NB4 (cell line): ENCODE measurements around the gene WFDC10A.

Experiments used
- DNase-seq: peaks from one replicate; pipeline ENCODE4 v3.0.0; 2010; ENCODE audit warnings: low read depth
- H3K4me3 ChIP-seq: one replicate; pipeline ENCODE4 v1.5.1; 2011; ENCODE audit warnings: mild to moderate bottlenecking, low read depth, low read length, moderate library complexity
- MYC ChIP-seq: IDR thresholded peaks from 2 replicates; pipeline ENCODE4 v1.6.1; 2011; ENCODE audit warnings: low read depth, low read length
- POLR2A ChIP-seq: IDR thresholded peaks from 2 replicates; pipeline ENCODE4 v1.6.1; 2011; ENCODE audit warnings: mild to moderate bottlenecking; ENCODE audit not compliant: insufficient read length; ENCODE audit errors: extremely low read depth
- TF ChIP-seq, protein P1 (sequence below): IDR thresholded peaks from one replicate; pipeline ENCODE4 v1.5.1; 2012; ENCODE audit warnings: low read depth, low read length
- TF ChIP-seq, protein P2 (sequence below): IDR thresholded peaks from 2 replicates; pipeline ENCODE4 v1.6.1; 2011; ENCODE audit warnings: low read depth, low read length

Gene WFDC10A

DNA sequence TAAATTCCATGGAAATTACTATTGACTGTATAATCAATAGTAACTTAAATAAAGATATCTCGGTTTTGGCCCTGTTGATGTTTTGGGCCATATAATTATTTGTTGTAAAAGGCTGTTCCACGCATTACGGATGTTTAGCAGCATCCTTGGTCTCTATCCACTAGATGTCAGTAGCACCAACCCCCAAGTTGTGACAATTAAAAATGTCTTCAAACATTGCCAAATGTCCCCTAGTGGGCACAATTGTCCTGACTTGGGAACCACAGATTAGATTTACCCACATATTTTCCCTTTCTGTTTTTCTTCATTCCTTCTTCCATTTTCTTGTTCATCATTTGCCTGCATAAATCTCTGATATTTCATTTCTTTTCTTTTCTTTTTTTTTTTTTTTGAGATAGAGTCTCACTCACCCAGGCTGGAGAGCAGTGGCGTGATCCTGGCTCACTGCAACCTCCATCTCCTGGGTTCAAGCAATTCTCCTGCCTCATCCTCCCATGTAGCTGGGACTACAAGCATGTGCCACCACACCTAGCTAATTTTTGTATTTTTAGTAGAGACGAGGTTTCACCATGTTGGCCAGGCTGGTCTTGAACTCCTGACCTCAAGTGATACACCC is 36.9 kb upstream of the WFDC10A start:
- H3K4me3 ChIP-seq: no peak overlapping the region
- peak; percentile 85 for DNase-seq
- TF ChIP-seq POLR2A: no peak
- TF ChIP-seq, protein P1, sequence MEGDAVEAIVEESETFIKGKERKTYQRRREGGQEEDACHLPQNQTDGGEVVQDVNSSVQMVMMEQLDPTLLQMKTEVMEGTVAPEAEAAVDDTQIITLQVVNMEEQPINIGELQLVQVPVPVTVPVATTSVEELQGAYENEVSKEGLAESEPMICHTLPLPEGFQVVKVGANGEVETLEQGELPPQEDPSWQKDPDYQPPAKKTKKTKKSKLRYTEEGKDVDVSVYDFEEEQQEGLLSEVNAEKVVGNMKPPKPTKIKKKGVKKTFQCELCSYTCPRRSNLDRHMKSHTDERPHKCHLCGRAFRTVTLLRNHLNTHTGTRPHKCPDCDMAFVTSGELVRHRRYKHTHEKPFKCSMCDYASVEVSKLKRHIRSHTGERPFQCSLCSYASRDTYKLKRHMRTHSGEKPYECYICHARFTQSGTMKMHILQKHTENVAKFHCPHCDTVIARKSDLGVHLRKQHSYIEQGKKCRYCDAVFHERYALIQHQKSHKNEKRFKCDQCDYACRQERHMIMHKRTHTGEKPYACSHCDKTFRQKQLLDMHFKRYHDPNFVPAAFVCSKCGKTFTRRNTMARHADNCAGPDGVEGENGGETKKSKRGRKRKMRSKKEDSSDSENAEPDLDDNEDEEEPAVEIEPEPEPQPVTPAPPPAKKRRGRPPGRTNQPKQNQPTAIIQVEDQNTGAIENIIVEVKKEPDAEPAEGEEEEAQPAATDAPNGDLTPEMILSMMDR: peak; percentile 98

DNA sequence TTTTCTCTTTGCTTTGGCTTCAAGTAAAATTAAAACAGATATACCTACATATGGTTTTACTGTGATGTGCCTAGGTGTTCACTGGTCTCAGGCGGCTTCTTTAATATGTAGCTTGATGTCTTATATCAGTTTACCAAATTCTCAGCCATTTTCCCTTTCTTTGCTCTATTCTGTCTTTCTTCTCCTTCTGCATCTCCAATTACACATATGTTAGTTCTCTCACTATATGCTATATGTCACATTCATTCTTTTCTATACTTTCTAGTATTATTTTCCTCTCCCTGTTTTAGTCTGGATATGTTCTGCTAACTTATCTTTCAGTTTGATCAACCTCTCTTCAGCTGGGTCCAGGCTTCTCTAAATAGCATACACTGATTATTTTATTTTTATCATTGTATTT is 36.0 kb upstream of the WFDC10A start:
- TF ChIP-seq, protein P1: no peak
- no peak for TF ChIP-seq POLR2A
- no peak for TF ChIP-seq MYC
- TF ChIP-seq, protein P2, sequence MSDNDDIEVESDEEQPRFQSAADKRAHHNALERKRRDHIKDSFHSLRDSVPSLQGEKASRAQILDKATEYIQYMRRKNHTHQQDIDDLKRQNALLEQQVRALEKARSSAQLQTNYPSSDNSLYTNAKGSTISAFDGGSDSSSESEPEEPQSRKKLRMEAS: no peak
- no peak overlapping the region for H3K4me3 ChIP-seq
- DNase-seq: no peak

DNA sequence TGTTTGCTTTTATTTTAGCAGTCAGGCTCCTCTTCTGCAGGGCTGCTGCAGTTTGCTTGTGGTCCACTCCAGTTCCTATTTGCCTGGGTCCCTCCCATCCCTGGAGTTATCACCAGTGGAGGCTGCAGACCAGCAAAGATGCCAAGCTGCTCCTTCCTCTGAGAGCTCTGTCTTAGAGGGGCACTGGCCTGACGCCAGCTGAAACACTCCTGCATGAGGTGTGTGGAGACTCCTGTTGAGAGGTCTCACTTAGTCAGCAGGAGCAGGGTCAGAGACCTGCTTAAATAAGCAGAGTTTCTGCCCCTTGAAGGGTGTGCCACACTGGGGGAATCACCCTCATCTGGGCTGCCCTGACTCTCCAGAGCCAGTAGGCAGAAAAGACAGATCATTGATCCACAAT is 34.3 kb upstream of the WFDC10A start:
- TF ChIP-seq, protein P2: no peak
- TF ChIP-seq POLR2A (no peak), MYC (no peak)
- TF ChIP-seq, protein P1: no peak
- H3K4me3 ChIP-seq: no peak overlapping the region
- no peak for DNase-seq

DNA sequence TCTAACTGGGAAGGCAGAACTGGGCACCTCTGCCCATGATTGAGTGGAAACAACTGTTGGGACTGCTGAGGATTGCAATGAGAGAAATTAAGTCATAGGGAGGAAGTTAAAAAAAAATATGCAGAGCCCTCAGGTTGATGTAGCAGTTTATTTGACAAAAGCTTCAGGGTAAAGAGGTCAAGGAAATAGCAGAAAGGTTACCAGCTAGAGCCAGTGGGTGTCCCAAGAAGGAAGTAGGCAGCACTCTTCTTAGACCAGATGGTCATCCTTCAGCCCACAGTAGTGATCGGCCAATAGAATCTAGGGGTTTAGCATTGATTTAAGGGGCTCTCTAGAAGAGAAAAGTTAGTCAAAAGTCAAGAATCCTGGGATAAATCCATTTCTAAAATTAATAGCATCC is 21.7 kb upstream of the WFDC10A start:
- DNase-seq: no peak
- TF ChIP-seq, protein P2: no peak
- TF ChIP-seq, protein P1: no peak
- TF ChIP-seq POLR2A: no peak
- TF ChIP-seq MYC: no peak
- H3K4me3 ChIP-seq: no peak overlapping the region

DNA sequence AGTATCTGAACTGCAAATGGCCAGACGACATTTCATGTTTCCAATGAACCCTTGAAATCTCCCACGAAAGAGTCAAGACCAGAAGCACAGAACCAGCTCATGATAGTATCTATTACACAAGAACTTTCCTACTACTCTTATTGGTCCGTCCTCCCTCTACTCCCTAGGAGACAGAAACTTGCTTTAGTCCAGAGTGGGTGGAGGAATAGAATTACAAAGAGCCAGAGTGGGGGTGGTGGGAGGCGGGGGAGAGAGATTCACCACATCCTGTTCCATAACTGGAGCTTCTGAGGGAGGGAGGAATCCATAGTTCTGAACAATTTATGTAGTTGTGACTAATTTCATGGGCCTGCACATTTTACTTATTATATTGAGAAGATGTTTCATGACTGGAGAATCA is 18.5 kb upstream of the WFDC10A start:
- no peak overlapping the region for H3K4me3 ChIP-seq
- DNase-seq: peak; percentile 96
- TF ChIP-seq, protein P2: peak; percentile 14; the same call in 1 of the 2 replicates
- TF ChIP-seq, protein P1: no peak

DNA sequence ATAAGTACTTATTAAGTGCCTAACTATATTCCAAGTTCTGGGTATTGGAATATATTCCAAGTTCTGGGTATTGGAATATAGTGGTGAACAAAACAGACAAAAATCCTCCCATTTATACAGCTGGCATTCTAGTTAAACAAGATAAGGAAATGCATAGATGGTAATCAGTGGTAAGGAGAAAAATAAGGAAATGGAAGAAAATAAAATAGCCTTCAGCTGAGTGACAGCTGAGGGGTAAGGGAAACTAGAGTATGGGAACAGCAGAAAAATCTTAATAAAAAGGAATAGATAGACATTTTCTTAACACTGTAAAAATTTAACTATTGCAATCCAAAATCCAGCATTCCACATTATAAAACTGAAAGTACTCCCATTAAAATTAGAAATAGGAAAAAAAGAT is 17.2 kb upstream of the WFDC10A start:
- TF ChIP-seq, protein P2: no peak
- TF ChIP-seq POLR2A (no peak), MYC (no peak)
- TF ChIP-seq, protein P1: no peak
- peak; percentile 17 for DNase-seq
- H3K4me3 ChIP-seq: no peak overlapping the region
